ENCODE measurements around the gene PAN2. TPM values are rescaled to one million over a fixed set of nuclear protein-coding genes. Genes with fewer than 3 reads are reported as not detected.

The PAN2 gene
- total and polyA plus RNA-seq, 2 donors (not counting 3 experiments of a cell fraction or from before 2014, with no cell fraction given): 21.5 to 21.9 TPM

- peaks cover 26% of the 10 kb centered on the region for H3K4me1 ChIP-seq (ENCODE audit: control insufficient read depth, extremely low read depth, insufficient read depth, low read length)
- POLR2A ChIA-PET: no interaction called here
- no peak overlapping the region for H3K4me2 ChIP-seq (ENCODE audit: insufficient read depth, low read length)
- no peaks in the 10 kb centered on the region for H3K9me1 ChIP-seq (replicated peaks; ENCODE audit: control insufficient read depth, extremely low read depth, insufficient read depth, low read length)
- dilution Hi-C loops (cut with MboI; ENCODE audit: extremely low pct_ligation_motif_present, low sequenced_read_pairs) (no loop called here), intact Hi-C loops (cut with micrococcal nuclease) (no loop called here)
- H3K27ac ChIP-seq (ENCODE audit: insufficient read depth, low read depth, low read length): no peak overlapping the region
- FAIRE-seq (no peak), DNase-seq (ENCODE audit: low read depth, low spot score) (no peak)
- H2AFZ ChIP-seq (ENCODE audit: low read depth, low read length): no peak overlapping the region
- TF ChIP-seq CTCF (IDR thresholded peaks at IDR 0.05; ENCODE audit: extremely low read depth in 1 of 2, insufficient read depth in 1 of 2, low read depth in 1 of 2, low read length in 2 of 2) (no peak), POLR2AphosphoS5 (IDR thresholded peaks at IDR 0.05; ENCODE audit: insufficient read depth, low read depth, low read length) (no peak), EZH2 (IDR thresholded peaks at IDR 0.05; ENCODE audit: borderline replicate concordance, low read depth, low read length, severe bottlenecking) (no peak), GATA2 (IDR thresholded peaks at IDR 0.05; ENCODE audit: insufficient read depth, insufficient read length, low read depth, low read length) (no peak), JUN (IDR thresholded peaks at IDR 0.05; ENCODE audit: borderline replicate concordance, insufficient read depth, insufficient read length, low read depth) (no peak), POLR2A (IDR thresholded peaks at IDR 0.05; ENCODE audit: low read depth, low read length) (no peak), MYC (IDR thresholded peaks at IDR 0.05; ENCODE audit: low read depth, low read length) (no peak), MAX (IDR thresholded peaks at IDR 0.05; ENCODE audit: insufficient read depth, insufficient read length) (no peak), FOS (IDR thresholded peaks at IDR 0.05; ENCODE audit: borderline replicate concordance, insufficient read depth, low read length) (no peak)
- no peaks in the 10 kb centered on the region for H3K9me3 ChIP-seq (replicated peaks; ENCODE audit: control insufficient read depth, insufficient read depth, low read length)
- peaks cover 0 to 7% of the 10 kb centered on the region in 2 experiments for H3K36me3 ChIP-seq (ENCODE audit: control insufficient read depth in 2 of 2, extremely low read depth in 1 of 2, insufficient read depth in 2 of 2, low read length in 2 of 2)
- BruUV-seq (replicated peaks): no TSS peak
- H3K4me3 ChIP-seq (replicated peaks in 1 of 3; ENCODE audit: insufficient read depth in 1 of 3, low read depth in 1 of 3, low read length in 3 of 3): no peak overlapping the region
- peaks cover 2% of the 10 kb centered on the region for H4K20me1 ChIP-seq (replicated peaks; ENCODE audit: control insufficient read depth, extremely low read depth, insufficient read depth, low read length)
- H3K9ac ChIP-seq (replicated peaks; ENCODE audit: extremely low read depth, insufficient read depth, low read length): no peak overlapping the region
- CTCF ChIA-PET: interaction anchor here (1.9 kb wide), 1 partner anchor 107 kb away, joined by 4 read pairs; the partner anchor contains the start of gene SMARCC2
- peaks cover 78% of the 10 kb centered on the region for H3K79me2 ChIP-seq (ENCODE audit: control insufficient read depth, insufficient read depth, low read length)
- no peaks in the 10 kb centered on the region for H3K27me3 ChIP-seq (ENCODE audit: control insufficient read depth in 2 of 2, insufficient read depth in 2 of 2, low read length in 2 of 2)
Measured at GRCh38 chr12:56296295-56296694, 37.5 kb downstream of the PAN2 start.
